Gastroesophageal sphincter (tissue), 3 donors: ENCODE measurements around the gene TMEM200A.

Source experiments
- POLR2A ChIP-seq, 2 donors: fragments of 450-650 bp; IDR thresholded peaks; one replicate each; pipeline ENCODE4 v1.6.1; 2017; ENCODE audit warnings: antibody characterized with exemption in 2 of 2, mild to moderate bottlenecking in 2 of 2, moderate library complexity in 1 of 2
- POLR2AphosphoS5 ChIP-seq: sonication (generic); formaldehyde crosslinking; IDR thresholded peaks from one replicate; pipeline ENCODE4 v1.6.1; 2017; ENCODE audit warnings: antibody characterized with exemption
- TF ChIP-seq, protein P1 (sequence below), 4 experiments: fragments of 200-600 bp in 2 of 4; fragments of 450-650 bp in 2 of 4; sonication (generic) in 1 of 4; IDR thresholded peaks; one replicate each; pipeline ENCODE4 v1.5.1; 2017 to 2019; ENCODE audit warnings: antibody characterized with exemption in 4 of 4, mild to moderate bottlenecking in 2 of 4, moderate library complexity in 2 of 4

GRCh38 chr6:130322673-130323268 is 43.0 kb upstream of the TMEM200A start:
- TF ChIP-seq, protein P1, sequence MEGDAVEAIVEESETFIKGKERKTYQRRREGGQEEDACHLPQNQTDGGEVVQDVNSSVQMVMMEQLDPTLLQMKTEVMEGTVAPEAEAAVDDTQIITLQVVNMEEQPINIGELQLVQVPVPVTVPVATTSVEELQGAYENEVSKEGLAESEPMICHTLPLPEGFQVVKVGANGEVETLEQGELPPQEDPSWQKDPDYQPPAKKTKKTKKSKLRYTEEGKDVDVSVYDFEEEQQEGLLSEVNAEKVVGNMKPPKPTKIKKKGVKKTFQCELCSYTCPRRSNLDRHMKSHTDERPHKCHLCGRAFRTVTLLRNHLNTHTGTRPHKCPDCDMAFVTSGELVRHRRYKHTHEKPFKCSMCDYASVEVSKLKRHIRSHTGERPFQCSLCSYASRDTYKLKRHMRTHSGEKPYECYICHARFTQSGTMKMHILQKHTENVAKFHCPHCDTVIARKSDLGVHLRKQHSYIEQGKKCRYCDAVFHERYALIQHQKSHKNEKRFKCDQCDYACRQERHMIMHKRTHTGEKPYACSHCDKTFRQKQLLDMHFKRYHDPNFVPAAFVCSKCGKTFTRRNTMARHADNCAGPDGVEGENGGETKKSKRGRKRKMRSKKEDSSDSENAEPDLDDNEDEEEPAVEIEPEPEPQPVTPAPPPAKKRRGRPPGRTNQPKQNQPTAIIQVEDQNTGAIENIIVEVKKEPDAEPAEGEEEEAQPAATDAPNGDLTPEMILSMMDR (IDR thresholded peaks at IDR 0.05), result peak; percentile 57 to 80 (median 60)
- TF ChIP-seq POLR2AphosphoS5 (no peak), POLR2A (IDR thresholded peaks at IDR 0.05) (no peak)
